OCI-LY7 (cell line): ENCODE data around the gene ARHGAP6. TPM values are rescaled to one million over a fixed set of nuclear protein-coding genes. Genes with fewer than 3 reads are reported as not detected.

Experiments
- BruUV-seq: library from RNA; stranded (reverse); fragments of 400-500 nt; replicated peaks from 2 replicates; lab custom pipeline; 2021; lab: Mats Ljungman, UMichigan
- CTCF ChIA-PET: fragments of 300-600 bp; sonication (Branson Sonifier 250); formaldehyde crosslinking; loops from one replicate; lab custom pipeline; 2022; ENCODE audit warnings: antibody characterized with exemption; ENCODE audit not compliant: unreplicated experiment; lab: Charles Lee
- POLR2A ChIA-PET: fragments of 300-600 bp; sonication (Branson Sonifier 250); formaldehyde crosslinking; loops from one replicate; lab custom pipeline; 2022; ENCODE audit warnings: antibody characterized with exemption; lab: Charles Lee
- DNase-seq: peaks from one replicate; pipeline ENCODE4 v3.0.0-alpha.2; 2015; ENCODE audit warnings: low spot score
- H2AFZ ChIP-seq: fragments of 200-600 bp; sonication (generic), shearing (Covaris generic); 2 replicates; pipeline ENCODE4 v1.6.1; 2014; ENCODE audit warnings: mild to moderate bottlenecking, antibody characterized with exemption, low read length, moderate library complexity
- H3K27ac ChIP-seq: fragments of 200-600 bp; sonication (generic); 2 replicates; pipeline ENCODE4 v1.5.1; 2014; ENCODE audit warnings: mixed run types, low read depth, mild to moderate bottlenecking, moderate library complexity, low read length, inconsistent platforms; ENCODE audit not compliant: poor library complexity, severe bottlenecking
- H3K36me3 ChIP-seq: fragments of 200-600 bp; sonication (generic); 2 replicates; pipeline ENCODE4 v1.6.1; 2014; ENCODE audit warnings: mild to moderate bottlenecking, antibody characterized with exemption, low read length, moderate library complexity, mixed read lengths; ENCODE audit not compliant: insufficient read depth
- H3K4me1 ChIP-seq: fragments of 200-600 bp; sonication (generic); 2 replicates; pipeline ENCODE4 v1.5.1; 2014; ENCODE audit warnings: mild to moderate bottlenecking, low read length; ENCODE audit not compliant: insufficient read depth, poor library complexity, severe bottlenecking
- H3K4me2 ChIP-seq: fragments of 200-600 bp; sonication (generic); 2 replicates; pipeline ENCODE4 v1.6.1; 2014; ENCODE audit warnings: mild to moderate bottlenecking, low read length
- H3K4me3 ChIP-seq: fragments of 200-600 bp; sonication (generic); 2 replicates; pipeline ENCODE4 v1.5.1; 2014; ENCODE audit warnings: mild to moderate bottlenecking, low read depth, low read length; ENCODE audit not compliant: poor library complexity, severe bottlenecking
- H3K79me2 ChIP-seq: fragments of 200-600 bp; sonication (generic); 2 replicates; pipeline ENCODE4 v1.6.1; 2016; ENCODE audit warnings: low read depth, mild to moderate bottlenecking, low read length, moderate library complexity, mixed read lengths; ENCODE audit not compliant: insufficient read depth
- H3K9me2 ChIP-seq: fragments of 200-600 bp; sonication (generic); 2 replicates; pipeline ENCODE4 v1.6.1; 2016; ENCODE audit warnings: mild to moderate bottlenecking, low read length, mixed read lengths; ENCODE audit not compliant: insufficient read depth
- H3K9me3 ChIP-seq: fragments of 200-600 bp; sonication (generic); 2 replicates; pipeline ENCODE4 v1.6.1; 2014; ENCODE audit warnings: mild to moderate bottlenecking, mixed run types, low read length, mixed read lengths
- H4K20me1 ChIP-seq: fragments of 200-600 bp; sonication (generic); 2 replicates; pipeline ENCODE4 v1.6.1; 2014; ENCODE audit warnings: mild to moderate bottlenecking, antibody characterized with exemption, low read length, moderate library complexity, mixed read lengths; ENCODE audit not compliant: insufficient read depth
- EZH2phosphoT487 ChIP-seq: fragments of 200-600 bp; sonication (generic); IDR thresholded peaks from 2 replicates; pipeline ENCODE4 v1.6.1; 2018; ENCODE audit warnings: low read depth, borderline replicate concordance, mild to moderate bottlenecking, mixed run types, antibody characterized with exemption, low read length, moderate library complexity, mixed read lengths
- intact Hi-C: fragments of 100-400 bp; cut with micrococcal nuclease; formaldehyde crosslinking; loops from one replicate; pipeline ENCODE4 v1.10.0; 2022; ENCODE audit not compliant: unreplicated experiment
- total RNA-seq, 2 experiments: library from RNA; depleted of rRNA in 1 of 2; stranded (reverse); fragments of >200 nt in 1 of 2; shearing (Covaris generic) in 1 of 2; gene quantifications; 2 replicates each; pipeline ENCODE4 v1.2.3, GENCODE V29; 2014 to 2022
- TF ChIP-seq, protein P1 (sequence below): fragments of 200-600 bp; sonication (generic); conservative IDR thresholded peaks from 2 replicates; pipeline ENCODE4 v1.5.1; 2014; ENCODE audit warnings: mild to moderate bottlenecking, antibody characterized with exemption, low read length, moderate library complexity, mixed read lengths

ARHGAP6 gene
- total RNA-seq, 2 experiments from 2014 or later, result not detected

DNA sequence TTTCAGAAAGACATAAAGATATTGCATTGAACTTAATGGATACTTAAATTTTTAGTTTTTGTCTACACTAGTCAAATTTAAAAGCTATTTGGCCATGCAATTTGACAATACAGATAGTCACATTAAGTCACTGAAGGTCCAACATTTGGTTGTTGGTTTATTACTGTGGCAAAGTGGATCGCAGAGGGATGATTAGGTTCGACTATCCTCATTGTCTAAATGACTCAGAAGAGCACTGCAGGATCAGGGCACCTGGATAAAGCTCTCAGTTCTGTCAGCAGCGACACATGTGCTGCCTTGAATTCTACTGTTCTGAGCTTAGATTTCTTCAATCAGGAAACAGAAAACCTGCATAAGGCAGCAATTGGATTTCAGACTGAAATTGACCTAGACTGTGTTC, 241.8 kb downstream of the ARHGAP6 start:
- ChIA-PET POLR2A (interaction anchor here (1.3 kb wide), 1 partner anchor 21 kb away, joined by 4 read pairs; no protein-coding TSS in a partner anchor), CTCF (no interaction called here)
- no peaks in the 10 kb centered on the region for H3K9me3 ChIP-seq
- no TSS peak for BruUV-seq
- H2AFZ ChIP-seq, result no peak overlapping the region
- no peak overlapping the region for H3K27ac ChIP-seq
- TF ChIP-seq, protein P1, sequence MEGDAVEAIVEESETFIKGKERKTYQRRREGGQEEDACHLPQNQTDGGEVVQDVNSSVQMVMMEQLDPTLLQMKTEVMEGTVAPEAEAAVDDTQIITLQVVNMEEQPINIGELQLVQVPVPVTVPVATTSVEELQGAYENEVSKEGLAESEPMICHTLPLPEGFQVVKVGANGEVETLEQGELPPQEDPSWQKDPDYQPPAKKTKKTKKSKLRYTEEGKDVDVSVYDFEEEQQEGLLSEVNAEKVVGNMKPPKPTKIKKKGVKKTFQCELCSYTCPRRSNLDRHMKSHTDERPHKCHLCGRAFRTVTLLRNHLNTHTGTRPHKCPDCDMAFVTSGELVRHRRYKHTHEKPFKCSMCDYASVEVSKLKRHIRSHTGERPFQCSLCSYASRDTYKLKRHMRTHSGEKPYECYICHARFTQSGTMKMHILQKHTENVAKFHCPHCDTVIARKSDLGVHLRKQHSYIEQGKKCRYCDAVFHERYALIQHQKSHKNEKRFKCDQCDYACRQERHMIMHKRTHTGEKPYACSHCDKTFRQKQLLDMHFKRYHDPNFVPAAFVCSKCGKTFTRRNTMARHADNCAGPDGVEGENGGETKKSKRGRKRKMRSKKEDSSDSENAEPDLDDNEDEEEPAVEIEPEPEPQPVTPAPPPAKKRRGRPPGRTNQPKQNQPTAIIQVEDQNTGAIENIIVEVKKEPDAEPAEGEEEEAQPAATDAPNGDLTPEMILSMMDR, result no peak
- no peak for TF ChIP-seq EZH2phosphoT487
- no peaks in the 10 kb centered on the region for H3K9me2 ChIP-seq
- intact Hi-C loops, result no loop called here
- DNase-seq, result no peak
- no peak overlapping the region for H3K4me3 ChIP-seq
- H3K36me3 ChIP-seq, result no peaks in the 10 kb centered on the region
- H4K20me1 ChIP-seq, result no peaks in the 10 kb centered on the region
- no peak overlapping the region for H3K4me2 ChIP-seq
- H3K79me2 ChIP-seq, result no peaks in the 10 kb centered on the region
- H3K4me1 ChIP-seq, result peaks cover 5% of the 10 kb centered on the region

DNA sequence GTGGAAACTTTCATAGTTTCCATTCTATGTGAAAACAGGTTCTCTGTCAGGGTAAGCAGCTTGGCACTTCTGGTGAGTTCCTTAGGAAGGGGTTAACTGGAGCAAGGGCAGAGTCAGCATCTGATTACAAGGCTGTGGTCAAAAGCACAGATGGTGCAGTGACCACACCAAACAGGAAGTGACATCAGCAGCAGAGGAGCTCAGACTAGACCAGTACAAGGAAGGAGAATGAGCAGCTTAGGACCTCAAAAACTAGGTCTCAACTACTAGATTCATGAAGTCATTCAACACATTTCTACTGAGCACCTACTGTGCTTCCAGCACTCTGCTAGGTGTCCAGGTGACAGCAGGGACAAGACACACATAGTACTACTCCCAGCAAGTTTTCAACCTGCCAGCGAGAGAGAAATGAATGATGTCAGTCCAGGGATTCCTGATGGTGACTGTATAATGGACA, 242.3 kb downstream of the ARHGAP6 start:
- H3K27ac ChIP-seq, result no peak overlapping the region
- H2AFZ ChIP-seq, result peak overlapping the region; percentile 50; the same call in 1 of the 2 replicates
- H3K4me2 ChIP-seq, result no peak overlapping the region
- H3K9me2 ChIP-seq, result no peaks in the 10 kb centered on the region
- peaks cover 5% of the 10 kb centered on the region for H3K4me1 ChIP-seq
- POLR2A ChIA-PET, result interaction anchor here (1.3 kb wide), 1 partner anchor 21 kb away, joined by 4 read pairs; no protein-coding TSS in a partner anchor
- DNase-seq, result peak; percentile 21
- no peaks in the 10 kb centered on the region for H4K20me1 ChIP-seq
- BruUV-seq, result no TSS peak
- no peaks in the 10 kb centered on the region for H3K36me3 ChIP-seq
- H3K79me2 ChIP-seq, result no peaks in the 10 kb centered on the region
- CTCF ChIA-PET, result no interaction called here
- no peak for TF ChIP-seq EZH2phosphoT487
- TF ChIP-seq, protein P1, result no peak
- H3K9me3 ChIP-seq, result no peaks in the 10 kb centered on the region
- H3K4me3 ChIP-seq, result no peak overlapping the region
- intact Hi-C loops, result no loop called here

GRCh38 chrX:11422525-11422857, 243.2 kb downstream of the ARHGAP6 start:
- BruUV-seq, result no TSS peak
- H3K4me1 ChIP-seq, result peaks cover 5% of the 10 kb centered on the region
- no peaks in the 10 kb centered on the region for H3K9me3 ChIP-seq
- H3K36me3 ChIP-seq, result no peaks in the 10 kb centered on the region
- no peak for TF ChIP-seq EZH2phosphoT487
- TF ChIP-seq, protein P1, result no peak
- no peak overlapping the region for H3K4me3 ChIP-seq
- POLR2A ChIA-PET, result no interaction called here
- H3K4me2 ChIP-seq, result no peak overlapping the region
- no peak for DNase-seq
- no peak overlapping the region for H2AFZ ChIP-seq
- no peaks in the 10 kb centered on the region for H3K9me2 ChIP-seq
- intact Hi-C loops, result no loop called here
- H3K27ac ChIP-seq, result no peak overlapping the region
- H4K20me1 ChIP-seq, result no peaks in the 10 kb centered on the region
- CTCF ChIA-PET, result no interaction called here
- H3K79me2 ChIP-seq, result no peaks in the 10 kb centered on the region
